Left ventricle myocardium inferior (tissue), 1 donor: Measurements from ENCODE around the gene VSTM2L. TPM values are rescaled to one million over a fixed set of nuclear protein-coding genes. Genes with fewer than 3 reads are reported as not detected.

Experiments
- DNase-seq: peaks from one replicate; pipeline ENCODE4 v3.0.0-alpha.2; 2020
- H3K27ac ChIP-seq: fragments of 200-600 bp; replicated peaks from 2 replicates; pipeline ENCODE4 v1.8.0; 2021
- H3K27me3 ChIP-seq: fragments of 200-600 bp; 2 replicates; pipeline ENCODE4 v1.8.0; 2021; ENCODE audit warnings: low read depth
- H3K36me3 ChIP-seq: fragments of 200-600 bp; 2 replicates; pipeline ENCODE4 v1.8.0; 2021
- H3K4me1 ChIP-seq: fragments of 200-600 bp; 2 replicates; pipeline ENCODE4 v1.8.0; 2021
- H3K4me3 ChIP-seq: fragments of 200-600 bp; 2 replicates; pipeline ENCODE4 v1.8.0; 2021; ENCODE audit warnings: mild to moderate bottlenecking, moderate library complexity
- H3K9me3 ChIP-seq: fragments of 200-600 bp; replicated peaks from 2 replicates; pipeline ENCODE4 v1.8.0; 2021
- intact Hi-C: fragments of 100-400 bp; cut with micrococcal nuclease; formaldehyde crosslinking; loops from one replicate; pipeline ENCODE4 v1.11.0; 2022
- total RNA-seq: library from RNA; stranded (reverse); fragmentation: NEBNext Ultra II Directional; extraction: Animal tissue kit (Norgen Biotek cat#: 25700); gene quantifications from one replicate; pipeline ENCODE4 v1.2.1, GENCODE V29; 2021
- TF ChIP-seq, protein P1 (sequence below): fragments of 200-600 bp; IDR thresholded peaks from 2 replicates; pipeline ENCODE4 v1.8.0; 2021; ENCODE audit warnings: antibody characterized with exemption, mild to moderate bottlenecking, borderline replicate concordance
- donor health status: DM: no; HTN: yes; CAD: no; lungs with severe emphysema.

The VSTM2L gene
- total RNA-seq, 1 donor from 2014 or later, result 50.3 TPM

DNA sequence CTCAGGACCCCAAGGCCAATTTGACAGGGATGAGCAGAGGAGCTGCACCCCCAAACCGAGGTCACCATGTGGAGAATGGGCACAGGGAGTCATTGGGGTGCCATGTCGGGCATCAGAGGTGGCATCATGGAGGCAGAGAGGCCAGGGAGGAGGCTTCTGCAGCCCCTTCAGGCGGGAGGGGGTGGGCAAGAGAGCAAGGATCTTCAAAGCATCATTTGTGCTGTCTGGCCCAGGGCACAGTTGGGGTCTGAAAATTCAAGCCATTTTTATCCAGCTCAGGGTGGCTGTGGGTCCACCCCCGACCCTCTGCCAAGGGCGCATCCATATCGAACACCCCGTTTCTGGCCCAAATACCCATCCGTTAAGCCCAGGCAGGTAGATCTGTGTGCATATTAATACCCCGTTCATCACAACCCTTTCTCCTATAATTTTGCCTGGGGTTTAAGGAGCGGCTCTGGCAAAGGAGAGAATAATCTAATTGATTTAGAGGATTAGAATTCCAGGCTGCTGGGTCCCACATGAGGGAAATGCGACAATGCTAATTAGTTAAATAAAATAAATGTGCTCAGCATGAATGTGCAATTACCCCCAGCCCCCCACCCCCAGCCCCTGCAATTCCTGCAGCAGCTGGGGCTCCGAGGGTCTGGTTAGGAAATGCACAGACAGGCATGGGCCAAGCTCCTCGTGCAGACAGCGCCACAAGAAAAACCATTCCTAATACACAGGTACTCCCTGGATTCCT, 31.9 kb downstream of the VSTM2L start:
- Histone ChIP-seq H3K9me3 (no peaks in the 10 kb centered on the region), H3K27me3 (peaks cover 21% of the 10 kb centered on the region), H3K4me3 (no peak overlapping the region), H3K4me1 (no peaks in the 10 kb centered on the region), H3K36me3 (no peaks in the 10 kb centered on the region), H3K27ac (no peak overlapping the region)
- no peak for DNase-seq
- TF ChIP-seq, protein P1, sequence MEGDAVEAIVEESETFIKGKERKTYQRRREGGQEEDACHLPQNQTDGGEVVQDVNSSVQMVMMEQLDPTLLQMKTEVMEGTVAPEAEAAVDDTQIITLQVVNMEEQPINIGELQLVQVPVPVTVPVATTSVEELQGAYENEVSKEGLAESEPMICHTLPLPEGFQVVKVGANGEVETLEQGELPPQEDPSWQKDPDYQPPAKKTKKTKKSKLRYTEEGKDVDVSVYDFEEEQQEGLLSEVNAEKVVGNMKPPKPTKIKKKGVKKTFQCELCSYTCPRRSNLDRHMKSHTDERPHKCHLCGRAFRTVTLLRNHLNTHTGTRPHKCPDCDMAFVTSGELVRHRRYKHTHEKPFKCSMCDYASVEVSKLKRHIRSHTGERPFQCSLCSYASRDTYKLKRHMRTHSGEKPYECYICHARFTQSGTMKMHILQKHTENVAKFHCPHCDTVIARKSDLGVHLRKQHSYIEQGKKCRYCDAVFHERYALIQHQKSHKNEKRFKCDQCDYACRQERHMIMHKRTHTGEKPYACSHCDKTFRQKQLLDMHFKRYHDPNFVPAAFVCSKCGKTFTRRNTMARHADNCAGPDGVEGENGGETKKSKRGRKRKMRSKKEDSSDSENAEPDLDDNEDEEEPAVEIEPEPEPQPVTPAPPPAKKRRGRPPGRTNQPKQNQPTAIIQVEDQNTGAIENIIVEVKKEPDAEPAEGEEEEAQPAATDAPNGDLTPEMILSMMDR, result no peak
- intact Hi-C loops, result no loop called here

DNA sequence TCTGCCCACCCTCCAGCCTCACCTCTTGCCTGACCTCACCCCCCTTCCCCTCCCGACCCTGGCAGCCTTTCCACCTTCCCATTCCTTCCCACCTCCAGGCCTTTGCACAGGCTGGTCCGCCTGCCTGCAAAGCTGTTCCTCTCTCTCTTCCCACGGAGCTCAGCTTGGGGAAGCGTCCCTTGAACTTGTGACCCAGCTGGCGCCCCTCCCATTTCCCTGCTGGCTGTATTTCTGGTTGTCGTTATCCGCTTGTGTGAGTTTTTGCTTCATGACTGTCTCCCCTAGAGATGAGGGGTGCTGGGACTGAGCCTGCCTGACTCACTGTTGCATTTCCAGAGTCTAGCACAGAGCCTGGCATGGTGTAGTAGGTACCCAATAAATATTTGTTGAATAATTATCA, 32.5 kb downstream of the VSTM2L start:
- H3K36me3 ChIP-seq, result no peaks in the 10 kb centered on the region
- TF ChIP-seq, protein P1, result no peak
- no peaks in the 10 kb centered on the region for H3K9me3 ChIP-seq
- H3K4me1 ChIP-seq, result no peaks in the 10 kb centered on the region
- DNase-seq, result no peak
- no peak overlapping the region for H3K4me3 ChIP-seq
- intact Hi-C loops, result no loop called here
- H3K27ac ChIP-seq, result no peak overlapping the region
- H3K27me3 ChIP-seq, result peaks cover 21% of the 10 kb centered on the region

DNA sequence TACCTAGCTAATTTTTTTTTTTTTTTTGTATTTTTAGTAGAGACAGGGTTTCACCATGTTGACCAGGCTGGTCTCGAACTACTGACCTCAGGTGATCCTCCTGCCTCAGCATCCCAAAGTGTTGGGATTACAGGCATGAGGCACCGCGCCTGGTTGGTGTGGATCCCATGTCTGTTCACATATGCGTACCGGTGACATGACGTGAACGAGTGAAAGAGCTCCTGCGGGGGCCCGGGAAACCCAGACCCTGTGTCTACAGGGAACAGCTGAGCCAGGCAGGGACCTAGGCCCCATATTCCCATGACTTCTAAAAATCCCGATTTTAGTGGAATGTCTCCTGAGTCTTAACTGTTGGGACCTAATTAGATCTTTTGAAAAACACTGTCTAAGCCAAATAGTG, 33.1 kb downstream of the VSTM2L start:
- H3K9me3 ChIP-seq, result no peaks in the 10 kb centered on the region
- no peak overlapping the region for H3K27ac ChIP-seq
- H3K27me3 ChIP-seq, result peaks cover 15% of the 10 kb centered on the region
- no peaks in the 10 kb centered on the region for H3K4me1 ChIP-seq
- TF ChIP-seq, protein P1, result no peak
- H3K36me3 ChIP-seq, result no peaks in the 10 kb centered on the region
- DNase-seq, result no peak
- H3K4me3 ChIP-seq, result no peak overlapping the region
- intact Hi-C loops, result no loop called here

DNA sequence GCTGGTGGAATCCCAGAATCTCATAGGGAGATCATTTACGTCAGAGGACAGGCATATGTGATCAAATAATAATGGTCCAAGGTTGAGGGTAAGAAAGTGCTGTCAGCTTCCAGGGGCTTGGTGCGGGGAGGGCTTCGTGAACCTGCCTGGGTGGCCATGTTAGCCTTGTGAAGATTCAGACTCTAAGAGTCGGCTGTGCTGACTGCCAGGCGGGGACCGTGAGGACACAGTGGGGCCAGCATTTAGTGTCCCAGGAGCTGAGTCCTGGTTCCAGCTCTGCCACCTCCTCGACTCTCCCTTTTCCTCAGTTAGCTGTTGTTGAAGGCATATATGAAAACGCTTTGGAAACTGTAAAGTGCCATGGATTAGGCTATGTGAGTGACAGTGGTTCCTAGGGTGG, 33.5 kb downstream of the VSTM2L start:
- intact Hi-C loops, result no loop called here
- no peak for DNase-seq
- TF ChIP-seq, protein P1, result no peak
- Histone ChIP-seq H3K4me1 (no peaks in the 10 kb centered on the region), H3K27me3 (peaks cover 12% of the 10 kb centered on the region), H3K27ac (no peak overlapping the region), H3K36me3 (no peaks in the 10 kb centered on the region), H3K4me3 (no peak overlapping the region), H3K9me3 (no peaks in the 10 kb centered on the region)

DNA sequence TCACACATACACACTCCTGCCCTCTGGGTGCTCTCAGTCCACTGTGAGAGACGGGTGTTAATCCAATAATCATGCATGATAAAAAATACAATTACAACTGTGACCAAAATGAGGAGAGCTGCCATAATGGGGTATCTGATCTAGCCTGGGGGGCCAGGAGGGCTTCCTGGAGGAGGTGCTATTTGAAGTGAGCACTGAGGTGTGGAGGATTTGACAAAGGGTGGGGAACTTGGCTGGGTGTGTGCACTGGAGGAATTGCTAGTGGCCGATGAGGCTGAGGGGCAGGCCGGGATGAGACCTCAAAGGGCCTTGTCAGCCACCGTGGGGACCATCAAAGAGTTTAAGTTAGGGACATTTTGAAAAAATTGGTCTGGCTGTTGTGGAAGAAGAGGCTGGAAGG, 34.8 kb downstream of the VSTM2L start:
- Histone ChIP-seq H3K4me1 (no peaks in the 10 kb centered on the region), H3K27ac (no peak overlapping the region), H3K9me3 (no peaks in the 10 kb centered on the region), H3K4me3 (no peak overlapping the region), H3K27me3 (no peaks in the 10 kb centered on the region), H3K36me3 (no peaks in the 10 kb centered on the region)
- TF ChIP-seq, protein P1, result no peak
- DNase-seq, result no peak
- intact Hi-C loops, result no loop called here
